OCI-LY3 (cell line): ENCODE measurements around the gene KLK8.

Experiments
- H2AFZ ChIP-seq: fragments of 200-600, 300-600 bp; shearing (Covaris generic); 2 replicates; pipeline ENCODE4 v1.6.0; 2014; ENCODE audit warnings: antibody characterized with exemption, low read depth, low read length
- H3K27ac ChIP-seq: fragments of 200-600, 300-600 bp; sonication (generic); 2 replicates; pipeline ENCODE4 v1.5.1; 2014; ENCODE audit warnings: mild to moderate bottlenecking, low read length, moderate library complexity, mixed read lengths
- H3K27me3 ChIP-seq: fragments of 200-600, 300-600 bp; sonication (generic); 2 replicates; pipeline ENCODE4 v1.6.1; 2014; ENCODE audit warnings: low read depth, low read length, mixed read lengths
- H3K36me3 ChIP-seq: fragments of 200-600, 300-600 bp; sonication (generic); replicated peaks from 2 replicates; pipeline ENCODE3; 2014; ENCODE audit warnings: low read depth, low read length, mixed read lengths
- H3K4me1 ChIP-seq: fragments of 300-600, 200-600 bp; sonication (generic); 2 replicates; pipeline ENCODE4 v1.6.1; 2014; ENCODE audit warnings: low read length, mixed read lengths
- H3K4me2 ChIP-seq: fragments of 200-600, 300-600 bp; sonication (generic); 2 replicates; pipeline ENCODE4 v1.6.1; 2014; ENCODE audit warnings: low read length, mixed read lengths
- H3K4me3 ChIP-seq: fragments of 300-600, 200-600 bp; sonication (generic); 2 replicates; pipeline ENCODE4 v1.5.1; 2014; ENCODE audit warnings: antibody characterized with exemption, mild to moderate bottlenecking, low read length, moderate library complexity
- H3K79me2 ChIP-seq: fragments of 300-600, 200-600 bp; shearing (Covaris generic); 2 replicates; pipeline ENCODE4 v1.6.1; 2014; ENCODE audit warnings: mild to moderate bottlenecking, low read length, mixed read lengths
- H3K9ac ChIP-seq: fragments of 300-600, 200-600 bp; shearing (Covaris generic); 2 replicates; pipeline ENCODE4 v1.6.0; 2014; ENCODE audit warnings: mild to moderate bottlenecking, low read length, moderate library complexity
- H3K9me3 ChIP-seq: fragments of 200-600, 300-600 bp; shearing (Covaris generic); 2 replicates; pipeline ENCODE4 v1.6.1; 2014; ENCODE audit warnings: low read length, mixed read lengths; ENCODE audit not compliant: insufficient read depth
- H4K20me1 ChIP-seq: fragments of 200-600, 300-600 bp; sonication (generic); 2 replicates; pipeline ENCODE4 v1.6.1; 2016; ENCODE audit warnings: low read length, mixed read lengths; ENCODE audit not compliant: insufficient read depth
- EZH2phosphoT487 ChIP-seq: fragments of 200-600 bp; shearing (Covaris generic); IDR thresholded peaks from 2 replicates; pipeline ENCODE4 v1.6.1; 2018; ENCODE audit warnings: antibody characterized with exemption, mixed run types, low read depth
- TF ChIP-seq, protein P1 (sequence below): fragments of 200-600, 300-600 bp; sonication (generic); IDR thresholded peaks from 2 replicates; pipeline ENCODE4 v1.5.1; 2014; ENCODE audit warnings: antibody characterized with exemption, low read length, low read depth

Gene KLK8

DNA sequence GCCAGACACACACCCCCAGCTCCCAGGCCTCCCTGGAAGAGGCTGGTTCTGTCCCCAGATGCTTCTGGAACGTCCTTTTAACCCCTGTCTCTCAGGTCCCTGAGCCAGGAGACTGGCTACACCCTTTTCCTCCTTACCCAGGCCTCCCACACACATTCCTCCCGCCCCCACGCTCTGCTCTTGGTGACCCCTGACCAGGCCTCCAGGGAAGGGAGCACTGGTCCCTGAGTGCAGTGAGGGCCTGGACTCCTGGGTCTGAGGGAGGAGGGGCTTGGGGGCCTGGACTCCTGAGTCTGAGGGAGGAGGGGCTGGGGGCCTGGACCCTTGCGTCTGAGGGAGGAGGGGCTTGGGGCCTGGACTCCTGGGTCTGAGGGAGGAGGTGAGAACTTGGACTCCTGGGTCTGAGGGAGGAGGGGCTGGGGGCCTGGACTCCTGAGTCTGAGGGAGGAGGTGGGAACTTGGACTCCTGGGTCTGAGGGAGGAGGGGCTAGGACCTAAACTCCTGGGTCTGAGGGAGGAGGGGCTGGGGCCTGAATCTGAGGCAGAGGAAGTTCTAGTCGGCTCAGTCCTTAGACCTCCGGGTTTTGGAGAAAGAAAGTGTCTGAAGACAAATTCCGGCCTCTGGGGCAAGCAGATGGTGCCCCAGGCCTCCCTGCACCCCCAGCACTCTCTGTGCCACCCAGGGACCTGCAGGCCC lies 32.5 kb downstream of the KLK8 start:
- no peak overlapping the region for H3K9ac ChIP-seq
- no peak overlapping the region for H2AFZ ChIP-seq
- H3K79me2 ChIP-seq = no peaks in the 10 kb centered on the region

DNA sequence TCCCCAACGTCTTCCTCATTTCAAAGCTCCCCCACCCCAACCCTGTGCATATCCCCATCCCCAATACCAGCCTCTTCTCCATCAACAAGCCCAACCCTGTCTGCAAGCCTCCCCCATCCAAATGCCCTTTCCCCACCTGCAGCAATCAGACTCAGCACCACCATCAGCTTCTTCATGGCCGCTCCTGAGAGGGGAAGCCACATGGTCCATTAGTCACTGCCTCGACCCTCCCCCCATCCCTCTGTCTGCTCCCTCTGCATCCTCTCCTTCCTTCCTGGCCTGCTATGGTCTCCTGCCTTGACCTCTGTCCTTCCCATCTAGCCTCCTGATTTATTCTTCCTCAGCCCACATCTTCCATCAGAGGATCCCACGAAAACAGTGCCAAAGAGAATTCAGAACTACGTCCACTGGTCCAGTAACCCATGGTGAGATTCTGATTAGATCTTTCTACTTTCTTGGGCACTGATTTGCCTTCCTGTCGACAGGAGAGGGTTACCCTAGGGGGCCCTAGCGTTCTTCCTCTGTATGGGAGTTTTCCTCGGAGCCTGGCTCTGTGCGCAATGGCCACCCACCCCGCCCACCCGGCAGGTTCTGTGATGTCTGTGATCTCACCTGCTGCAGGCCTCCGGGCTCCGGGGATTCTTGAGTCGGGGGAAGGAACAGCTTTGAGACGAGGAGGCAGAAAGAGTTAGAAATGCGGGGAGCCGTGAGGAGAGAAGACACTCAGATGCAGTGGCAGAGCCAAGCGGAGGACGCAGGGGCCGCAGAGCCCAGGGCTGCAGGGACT lies 33.3 kb downstream of the KLK8 start:
- Histone ChIP-seq H2AFZ (no peak overlapping the region), H3K4me1 (no peaks in the 10 kb centered on the region), H3K27ac (no peak overlapping the region), H3K36me3 (no peaks in the 10 kb centered on the region), H3K4me3 (no peak overlapping the region), H3K9me3 (no peaks in the 10 kb centered on the region), H3K9ac (no peak overlapping the region), H3K4me2 (no peak overlapping the region), H4K20me1 (no peaks in the 10 kb centered on the region), H3K27me3 (peaks cover 21% of the 10 kb centered on the region), H3K79me2 (no peaks in the 10 kb centered on the region)
- TF ChIP-seq, protein P1, sequence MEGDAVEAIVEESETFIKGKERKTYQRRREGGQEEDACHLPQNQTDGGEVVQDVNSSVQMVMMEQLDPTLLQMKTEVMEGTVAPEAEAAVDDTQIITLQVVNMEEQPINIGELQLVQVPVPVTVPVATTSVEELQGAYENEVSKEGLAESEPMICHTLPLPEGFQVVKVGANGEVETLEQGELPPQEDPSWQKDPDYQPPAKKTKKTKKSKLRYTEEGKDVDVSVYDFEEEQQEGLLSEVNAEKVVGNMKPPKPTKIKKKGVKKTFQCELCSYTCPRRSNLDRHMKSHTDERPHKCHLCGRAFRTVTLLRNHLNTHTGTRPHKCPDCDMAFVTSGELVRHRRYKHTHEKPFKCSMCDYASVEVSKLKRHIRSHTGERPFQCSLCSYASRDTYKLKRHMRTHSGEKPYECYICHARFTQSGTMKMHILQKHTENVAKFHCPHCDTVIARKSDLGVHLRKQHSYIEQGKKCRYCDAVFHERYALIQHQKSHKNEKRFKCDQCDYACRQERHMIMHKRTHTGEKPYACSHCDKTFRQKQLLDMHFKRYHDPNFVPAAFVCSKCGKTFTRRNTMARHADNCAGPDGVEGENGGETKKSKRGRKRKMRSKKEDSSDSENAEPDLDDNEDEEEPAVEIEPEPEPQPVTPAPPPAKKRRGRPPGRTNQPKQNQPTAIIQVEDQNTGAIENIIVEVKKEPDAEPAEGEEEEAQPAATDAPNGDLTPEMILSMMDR = no peak
- TF ChIP-seq EZH2phosphoT487 = no peak

More for the DNA sequence above, 32.5 kb downstream of the KLK8 start:
- Histone ChIP-seq H3K9me3 (no peaks in the 10 kb centered on the region), H4K20me1 (no peaks in the 10 kb centered on the region), H3K4me3 (no peak overlapping the region), H3K36me3 (no peaks in the 10 kb centered on the region), H3K27me3 (peaks cover 15% of the 10 kb centered on the region), H3K4me2 (no peak overlapping the region), H3K4me1 (no peaks in the 10 kb centered on the region), H3K27ac (no peak overlapping the region)
- TF ChIP-seq, protein P1 = no peak
- TF ChIP-seq EZH2phosphoT487 = no peak

DNA sequence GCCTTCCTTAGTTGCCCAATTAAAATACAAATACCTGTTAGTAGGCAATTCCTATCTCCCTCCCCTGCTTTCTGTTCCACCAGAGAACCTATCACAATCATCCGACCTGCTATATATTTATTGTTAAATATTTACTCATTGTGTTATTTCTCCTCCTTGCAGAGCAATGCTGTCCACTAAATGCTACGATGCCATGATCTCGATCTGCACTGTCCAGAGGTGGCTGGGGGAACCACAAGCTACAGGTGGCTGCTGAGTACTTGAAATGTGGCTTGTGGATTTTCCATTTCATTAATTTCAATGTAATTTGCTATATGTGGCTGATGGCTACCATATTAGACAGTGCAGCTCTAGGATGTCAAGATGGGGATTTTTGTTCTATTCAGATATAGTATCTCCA lies 37.1 kb downstream of the KLK8 start:
- H3K4me2 ChIP-seq = no peak overlapping the region
- peaks cover 17% of the 10 kb centered on the region for H3K27me3 ChIP-seq
- H4K20me1 ChIP-seq = no peaks in the 10 kb centered on the region
- no peaks in the 10 kb centered on the region for H3K36me3 ChIP-seq
- no peaks in the 10 kb centered on the region for H3K4me1 ChIP-seq
- H3K4me3 ChIP-seq = no peak overlapping the region
- no peaks in the 10 kb centered on the region for H3K79me2 ChIP-seq
- no peaks in the 10 kb centered on the region for H3K9me3 ChIP-seq
- TF ChIP-seq, protein P1 = no peak
- TF ChIP-seq EZH2phosphoT487 = no peak
- no peak overlapping the region for H3K27ac ChIP-seq
- no peak overlapping the region for H3K9ac ChIP-seq
- no peak overlapping the region for H2AFZ ChIP-seq

DNA sequence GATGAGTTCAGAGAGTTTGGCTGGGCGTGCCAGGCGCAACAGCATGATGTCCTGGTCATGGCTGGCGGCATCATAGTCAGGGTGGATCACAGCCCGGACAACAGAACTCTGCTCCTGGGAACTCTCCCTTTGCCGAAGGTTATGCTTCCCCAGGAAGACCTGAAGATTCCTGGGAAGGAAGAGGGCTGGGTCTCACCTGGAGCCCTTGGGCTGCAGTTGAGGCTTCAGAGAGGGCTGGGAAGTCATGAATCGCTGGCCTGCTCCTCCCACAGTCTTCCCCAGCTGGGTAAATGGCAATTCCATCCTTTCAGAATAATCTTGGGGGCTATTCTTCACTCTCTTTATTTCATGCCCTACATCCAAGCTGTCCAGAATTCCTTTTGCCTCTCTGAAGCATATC lies 38.0 kb downstream of the KLK8 start:
- Histone ChIP-seq H3K9me3 (no peaks in the 10 kb centered on the region), H3K27me3 (peaks cover 21% of the 10 kb centered on the region), H3K27ac (no peak overlapping the region), H3K4me2 (no peak overlapping the region), H3K4me1 (no peaks in the 10 kb centered on the region), H3K36me3 (no peaks in the 10 kb centered on the region), H4K20me1 (no peaks in the 10 kb centered on the region), H3K79me2 (no peaks in the 10 kb centered on the region), H3K9ac (no peak overlapping the region), H2AFZ (no peak overlapping the region), H3K4me3 (no peak overlapping the region)
- no peak for TF ChIP-seq EZH2phosphoT487
- TF ChIP-seq, protein P1 = no peak
